ENCODE results near the gene PRPS1.
"Not testable (repeated sequence)": the region's sequence is repeated elsewhere in the genome, so short reads cannot be mapped to it uniquely, and the experiment has no call there.

The PRPS1 gene

DNA sequence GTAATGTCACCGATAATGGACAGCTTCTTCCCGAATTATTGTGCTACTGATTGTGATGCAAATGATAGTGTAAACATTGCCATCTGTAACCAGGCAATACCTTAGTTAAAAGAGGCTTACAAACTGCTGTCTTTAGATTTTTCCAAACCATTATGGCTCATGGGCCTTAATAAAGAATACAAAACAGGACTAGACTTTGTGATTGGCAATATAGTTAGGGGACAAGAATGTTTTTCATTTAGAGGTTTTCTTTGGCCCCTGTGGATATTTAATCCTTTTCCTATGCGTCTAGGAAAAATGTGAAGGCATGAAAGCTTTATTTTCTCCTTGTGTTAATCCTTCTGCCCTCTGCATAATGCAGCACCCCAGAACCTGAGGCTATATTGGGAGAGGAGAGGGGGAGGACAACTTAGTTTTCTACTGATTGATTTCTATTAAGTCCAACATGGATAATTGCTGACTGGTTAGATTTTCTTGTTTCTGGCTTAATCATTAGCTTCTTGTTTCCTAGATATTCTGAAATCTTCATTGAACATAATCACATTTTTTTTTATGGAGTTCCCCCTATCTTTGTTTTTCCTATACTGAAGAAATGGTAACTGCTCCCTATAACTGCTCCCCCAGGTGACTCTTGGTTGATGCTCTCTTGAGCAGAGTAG, 1.9 kb downstream of the PRPS1 start:
- DNase-seq (ENCODE audit: low read depth), result no peak

DNA sequence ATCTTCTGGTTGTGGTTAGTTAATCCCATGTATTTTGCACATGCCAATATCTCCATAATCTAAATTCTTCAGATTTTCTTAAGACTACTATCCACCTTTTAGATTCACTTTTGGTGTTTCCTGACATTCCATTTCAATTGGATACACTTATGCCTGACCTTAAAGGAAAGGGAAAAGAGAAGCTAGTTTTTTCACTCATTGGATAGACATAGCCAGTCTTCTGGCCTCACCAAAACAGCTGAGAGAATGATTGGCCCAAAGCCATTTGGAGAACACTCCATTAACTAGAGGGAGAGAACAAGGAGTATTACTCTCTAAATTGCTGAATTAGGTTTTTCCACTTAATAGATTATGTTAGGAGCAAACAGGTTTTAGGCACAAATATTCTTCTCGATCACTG, 4.0 kb downstream of the PRPS1 start:
- peak; percentile 48 for DNase-seq (ENCODE audit: low read depth)

DNA sequence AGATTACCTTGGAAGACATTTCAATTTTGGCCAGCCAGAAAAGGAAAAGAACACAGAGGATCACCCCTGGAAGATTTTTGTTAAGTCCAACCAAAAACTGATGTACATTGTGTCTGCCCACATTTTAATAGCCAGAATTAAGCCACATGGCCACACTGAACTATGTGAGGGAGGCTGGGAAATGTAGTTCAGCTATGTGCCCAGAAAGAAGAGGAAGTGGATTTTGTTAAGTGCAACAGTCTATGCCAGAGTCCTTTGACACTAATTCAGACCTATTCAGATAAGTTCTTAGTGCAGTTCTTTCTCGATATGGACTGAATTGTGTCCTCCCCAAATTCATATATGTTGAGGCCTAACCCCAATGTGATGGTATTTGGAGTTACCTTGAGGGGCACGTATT, 18.4 kb downstream of the PRPS1 start:
- DNase-seq (ENCODE audit: low read depth), result no peak

GRCh38 chrX:107648332-107648731, 20.0 kb downstream of the PRPS1 start:
- DNase-seq (ENCODE audit: low read depth), result no peak

GRCh38 chrX:107654566-107654871, 26.2 kb downstream of the PRPS1 start:
- no peak for DNase-seq (ENCODE audit: low read depth)

DNA sequence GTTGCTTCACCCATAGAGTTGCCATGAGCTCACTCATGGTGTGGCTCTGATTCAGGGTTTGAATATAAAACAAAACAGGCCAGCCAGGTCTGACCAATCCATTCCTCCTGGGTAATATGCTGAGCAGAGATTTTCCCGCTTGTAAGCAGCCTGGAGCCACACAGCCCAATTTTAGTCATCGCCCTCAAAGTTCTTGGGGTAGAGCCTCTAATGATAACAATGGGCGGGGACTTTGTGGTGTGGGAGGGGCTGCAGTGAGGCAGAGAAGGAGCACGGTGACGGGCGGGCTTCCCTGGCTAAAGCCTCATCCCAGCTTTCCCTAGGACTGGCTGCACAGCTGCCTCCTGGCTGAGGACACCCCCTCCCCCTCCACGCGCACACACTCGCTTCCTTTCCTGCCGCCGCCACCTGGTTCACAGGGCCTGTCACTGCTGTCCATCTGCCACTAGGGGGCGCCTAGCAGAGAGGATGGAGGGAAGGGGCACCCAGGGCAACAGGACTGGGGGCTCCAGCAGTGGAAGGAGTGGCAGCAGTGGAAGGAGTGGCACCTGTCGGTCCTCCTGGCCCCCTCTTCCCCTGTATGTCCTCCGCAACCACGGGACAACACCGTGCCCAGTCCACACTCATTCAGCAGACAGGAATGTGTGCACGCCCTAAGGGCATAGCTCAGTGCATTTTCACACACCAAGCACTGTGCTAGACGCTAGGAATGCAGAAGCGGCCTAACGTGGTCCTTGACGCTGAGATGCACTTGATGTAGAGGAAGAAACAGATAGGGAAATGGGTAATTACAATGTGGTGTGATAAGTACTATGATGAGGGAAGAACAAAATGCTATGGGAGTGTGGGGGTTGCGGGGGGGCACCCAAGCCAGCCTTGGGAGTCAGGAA, 26.8 kb downstream of the PRPS1 start:
- peak; percentile 91 for DNase-seq (ENCODE audit: low read depth)

DNA sequence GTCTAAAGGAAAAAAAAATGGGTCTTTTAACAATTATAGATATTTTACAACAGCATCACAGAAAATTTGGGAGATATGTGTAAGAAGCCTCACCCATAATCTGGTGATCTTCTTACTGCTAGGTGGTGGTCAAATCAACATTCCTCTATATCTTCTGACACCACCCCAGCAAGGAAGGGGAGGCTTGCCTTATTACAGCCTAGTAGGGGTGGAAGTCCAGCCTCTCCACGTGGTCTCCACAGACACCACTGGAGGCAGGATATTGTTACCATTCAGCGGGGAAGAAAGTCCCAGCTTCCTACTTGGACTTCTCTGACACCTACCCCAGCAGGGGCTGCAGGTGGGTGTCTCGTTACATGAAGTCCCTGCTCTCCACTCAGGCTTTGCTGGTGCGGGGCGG, 28.7 kb downstream of the PRPS1 start:
- DNase-seq (ENCODE audit: low read depth), result no peak

DNA sequence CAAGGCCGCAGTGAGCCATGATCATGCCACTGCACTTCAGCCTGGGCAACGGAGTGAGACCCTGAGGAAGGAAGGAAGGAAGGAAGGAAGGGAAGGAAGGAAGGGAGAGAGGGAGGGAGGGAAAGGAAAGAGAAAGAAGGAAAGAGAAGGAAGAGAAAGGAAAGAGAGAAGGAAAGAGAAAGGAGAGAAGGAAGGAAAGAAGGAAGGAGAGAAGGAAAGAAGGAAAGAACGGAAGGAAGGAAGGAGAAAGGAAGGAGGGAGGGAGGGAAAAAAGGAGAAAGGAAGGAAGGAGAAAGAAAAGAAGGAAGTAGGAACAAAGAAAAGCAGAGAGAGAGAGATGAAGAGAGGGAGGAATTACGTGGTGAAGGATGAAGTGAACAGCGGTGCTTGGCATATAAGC, 30.4 kb downstream of the PRPS1 start:
- no peak for DNase-seq (ENCODE audit: low read depth)

DNA sequence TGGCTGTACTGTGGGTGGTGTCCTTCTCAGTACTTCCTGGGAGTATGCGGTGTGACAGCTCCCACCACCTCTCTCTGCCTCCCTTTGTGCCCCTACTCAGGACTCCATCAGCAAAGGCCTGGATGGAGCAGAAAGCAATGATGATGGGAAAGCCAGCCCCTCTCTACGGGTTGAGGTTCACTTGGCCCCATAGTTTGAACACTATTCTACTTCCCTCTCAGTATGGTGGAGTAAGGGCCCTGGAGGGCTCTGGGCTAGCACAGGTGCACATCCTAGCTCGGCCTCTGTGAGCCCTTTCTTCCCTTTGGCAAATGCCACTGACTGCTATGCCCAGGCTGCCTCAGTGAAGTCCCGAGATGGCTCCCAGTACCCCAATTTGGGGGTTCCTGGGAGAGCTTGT, 31.0 kb downstream of the PRPS1 start:
- no peak for DNase-seq (ENCODE audit: low read depth)

DNA sequence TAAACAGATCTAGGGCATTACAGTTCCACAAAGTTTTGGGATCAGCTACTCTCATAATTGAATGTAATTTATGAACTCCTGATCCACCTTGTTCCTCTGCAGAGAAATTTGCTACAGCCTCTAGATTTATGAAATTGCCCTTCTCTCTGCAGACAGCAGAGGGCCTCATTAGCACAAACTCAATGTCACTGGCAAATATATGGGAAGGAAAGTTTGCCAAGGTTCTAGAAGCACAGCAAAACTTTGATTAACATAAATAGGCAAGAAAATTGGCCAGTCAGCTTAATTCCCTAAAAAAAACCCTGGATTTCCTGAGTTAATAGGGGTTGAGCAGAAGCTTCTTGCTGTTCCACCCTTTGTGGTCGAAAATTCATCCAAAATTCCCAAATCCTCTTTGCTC, 31.5 kb downstream of the PRPS1 start:
- peak; percentile 56 for DNase-seq (ENCODE audit: low read depth)

DNA sequence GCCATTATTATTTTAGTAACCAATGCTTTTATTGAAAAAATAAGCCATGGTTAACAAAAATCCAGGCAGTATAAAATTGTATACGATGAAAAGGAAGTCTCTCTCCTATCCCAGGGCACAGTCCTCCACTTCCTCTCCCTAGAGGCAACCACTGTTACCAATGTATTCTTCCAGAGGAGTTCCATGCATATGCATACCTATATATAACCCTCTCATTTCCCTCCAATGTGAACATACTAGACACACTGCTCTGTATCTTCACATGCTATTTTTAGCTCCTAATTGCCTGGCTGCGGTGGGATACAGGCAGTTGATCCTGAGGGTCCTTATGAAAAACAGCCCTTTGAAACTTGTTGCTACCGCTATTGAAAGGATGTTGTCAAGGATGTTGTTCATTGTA, 33.8 kb downstream of the PRPS1 start:
- no peak for DNase-seq (ENCODE audit: low read depth)

GRCh38 chrX:107662824-107663223, 34.5 kb downstream of the PRPS1 start:
- no peak for DNase-seq (ENCODE audit: low read depth)

- DNase-seq (ENCODE audit: low read depth), result no peak
These were observed 38.6 kb downstream of the PRPS1 start for GRCh38 chrX:107666931-107667330.

GRCh38 chrX:107667426-107667825, 39.1 kb downstream of the PRPS1 start:
- DNase-seq (ENCODE audit: low read depth), result no peak

GRCh38 chrX:107668710-107669109, 40.4 kb downstream of the PRPS1 start:
- not testable (repeated sequence) for DNase-seq (ENCODE audit: low read depth)

- no peak for DNase-seq (ENCODE audit: low read depth)
These were observed 41.0 kb downstream of the PRPS1 start for GRCh38 chrX:107669261-107669660.

GRCh38 chrX:107669885-107670628, 41.7 kb downstream of the PRPS1 start:
- no peak for DNase-seq (ENCODE audit: low read depth)

DNA sequence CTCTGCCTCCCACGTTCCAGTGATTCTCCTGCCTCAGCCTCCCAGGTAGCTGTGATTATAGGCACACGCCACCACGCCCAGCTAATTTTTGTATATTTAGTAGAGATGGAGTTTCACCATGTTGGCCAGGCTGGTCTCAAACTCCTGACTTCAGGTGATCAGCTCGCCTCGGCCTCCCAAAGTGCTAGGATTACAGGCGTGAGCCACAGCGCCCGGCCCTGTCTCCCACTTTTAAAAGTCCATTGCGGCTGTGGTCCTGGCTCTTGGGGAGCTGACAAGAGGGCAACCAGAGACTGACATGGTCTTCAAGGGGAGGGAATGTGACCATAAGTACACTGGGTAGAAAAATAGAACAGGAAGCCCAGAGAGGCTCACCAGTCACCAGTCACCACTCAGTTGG, 42.9 kb downstream of the PRPS1 start:
- not testable (repeated sequence) for DNase-seq (ENCODE audit: low read depth)

GRCh38 chrX:107672955-107673378, 44.7 kb downstream of the PRPS1 start:
- peak; percentile 53 for DNase-seq (ENCODE audit: low read depth)

DNA sequence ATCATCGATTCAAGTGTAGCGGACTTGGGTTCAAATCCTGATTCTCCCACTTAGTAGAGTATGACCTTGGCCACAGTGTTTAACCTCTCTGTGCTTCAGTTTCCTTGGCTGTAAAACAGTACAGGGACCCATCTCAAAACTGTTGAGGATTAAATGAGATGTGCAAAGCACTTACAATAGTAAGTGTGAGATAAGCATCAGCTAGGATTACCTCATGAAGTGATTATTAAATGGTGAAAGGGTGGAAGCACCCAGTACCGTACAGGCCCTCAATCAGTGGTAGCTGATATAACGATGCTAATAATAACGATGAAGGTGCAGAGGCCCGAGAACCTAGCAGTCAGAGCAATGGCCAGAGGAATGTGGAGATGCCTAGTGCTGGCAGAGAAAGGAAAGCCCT, 45.1 kb downstream of the PRPS1 start:
- DNase-seq (ENCODE audit: low read depth), result no peak

- peak; percentile 15 for DNase-seq (ENCODE audit: low read depth)
These were observed 45.7 kb downstream of the PRPS1 start for GRCh38 chrX:107673933-107674479.

DNA sequence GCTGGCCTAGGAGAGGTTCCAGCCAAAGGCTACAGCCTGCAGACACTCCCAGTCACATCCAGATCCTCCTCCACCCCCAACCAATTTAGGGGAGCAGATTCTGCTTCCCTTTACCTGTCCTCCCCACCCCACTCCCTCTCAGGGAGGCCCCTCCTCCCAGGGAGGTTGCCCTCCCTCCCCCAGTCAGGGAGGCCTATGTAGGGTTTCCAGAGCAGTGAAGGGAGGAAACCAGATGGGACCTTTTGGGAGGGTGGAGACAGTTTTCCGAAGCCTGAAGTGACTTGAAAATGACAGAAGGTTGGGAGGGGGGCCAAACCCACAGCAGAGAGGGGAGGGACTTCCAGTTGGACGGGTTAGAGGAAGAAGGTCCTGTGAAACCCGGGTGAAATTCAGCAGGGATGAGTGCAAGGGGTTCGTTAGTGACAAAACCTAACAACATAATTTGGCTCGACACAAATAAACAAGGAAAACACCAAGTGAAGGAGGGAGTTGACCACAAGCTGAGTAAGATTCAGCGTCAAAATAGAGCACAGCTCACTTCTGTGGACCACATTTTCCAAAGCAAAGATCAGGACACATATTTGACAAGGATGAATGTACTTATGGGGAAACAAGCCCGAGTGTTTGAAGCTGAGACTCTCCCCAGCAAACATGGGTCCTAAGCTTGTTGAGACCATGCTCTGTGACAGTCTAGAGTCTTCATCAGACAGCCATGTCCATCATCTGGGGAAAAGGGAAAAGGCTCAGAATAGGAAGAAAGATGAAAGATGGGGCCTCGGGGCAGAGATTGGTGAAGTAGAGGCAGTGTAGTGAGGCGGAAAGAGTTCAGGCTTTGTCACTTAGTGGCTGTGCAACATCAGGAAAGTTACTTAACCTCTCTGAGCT, 46.4 kb downstream of the PRPS1 start:
- peak; percentile 36 for DNase-seq (ENCODE audit: low read depth)

All from EH (cell line).